ENCODE measurements around the gene AIG1. TPM values are rescaled to one million over a fixed set of nuclear protein-coding genes. Genes with fewer than 3 reads are reported as not detected.
A peak's percentile ranks its signal among the peaks of the same experiment; 100 is the strongest.

AIG1 gene
- total RNA-seq, 1 donor from 2014 or later, result 15.7 TPM

DNA sequence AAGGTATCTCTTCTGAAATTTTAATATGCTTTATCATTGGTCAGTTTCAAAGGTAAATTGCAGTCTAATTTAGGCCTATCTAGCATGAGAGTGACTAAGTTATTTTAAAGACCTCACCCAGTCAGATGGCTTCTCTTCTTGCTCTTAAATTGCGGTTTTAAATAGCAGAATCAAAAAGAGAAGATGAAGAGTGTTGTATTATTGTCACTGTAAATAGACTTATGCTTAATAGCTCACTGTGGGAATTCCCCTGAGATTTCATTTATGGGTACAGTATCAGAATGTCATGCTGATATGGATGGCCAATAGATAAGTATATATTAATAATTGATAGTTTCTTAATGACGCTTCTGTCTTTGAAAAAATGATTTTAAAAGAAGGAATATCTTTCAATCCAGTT lies 35.7 kb downstream of the AIG1 start:
- no peak for DNase-seq (ENCODE audit: low read depth in 2 of 2)

DNA sequence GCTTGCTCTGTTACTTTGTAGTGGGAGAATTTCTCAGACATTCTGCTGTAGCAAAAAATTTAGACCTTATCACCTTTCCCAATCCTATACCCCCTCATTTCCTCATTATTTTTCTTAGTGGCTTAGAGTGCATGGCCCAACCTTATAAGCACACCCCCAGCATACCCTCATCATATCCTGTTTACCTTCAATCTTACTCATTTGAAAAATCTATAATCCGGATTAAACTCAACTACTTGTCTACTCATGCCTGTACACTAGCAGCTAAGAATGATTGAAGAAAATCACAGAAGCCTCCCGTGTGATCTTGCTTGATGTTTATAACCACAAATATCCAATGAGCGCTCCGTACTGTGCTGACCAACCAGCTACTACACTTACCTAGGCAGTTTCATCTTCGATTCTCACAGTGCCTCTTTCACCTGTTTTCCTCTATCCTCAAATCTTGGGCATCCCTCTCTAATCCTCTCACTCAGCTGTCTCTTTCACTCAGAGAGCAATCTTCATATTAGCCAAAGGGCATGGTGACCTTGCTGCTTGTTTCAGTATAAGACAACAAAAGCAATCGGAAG lies 36.6 kb downstream of the AIG1 start:
- peak in 1 of 2 donors; percentile 3 for DNase-seq (ENCODE audit: low read depth in 2 of 2)

DNA sequence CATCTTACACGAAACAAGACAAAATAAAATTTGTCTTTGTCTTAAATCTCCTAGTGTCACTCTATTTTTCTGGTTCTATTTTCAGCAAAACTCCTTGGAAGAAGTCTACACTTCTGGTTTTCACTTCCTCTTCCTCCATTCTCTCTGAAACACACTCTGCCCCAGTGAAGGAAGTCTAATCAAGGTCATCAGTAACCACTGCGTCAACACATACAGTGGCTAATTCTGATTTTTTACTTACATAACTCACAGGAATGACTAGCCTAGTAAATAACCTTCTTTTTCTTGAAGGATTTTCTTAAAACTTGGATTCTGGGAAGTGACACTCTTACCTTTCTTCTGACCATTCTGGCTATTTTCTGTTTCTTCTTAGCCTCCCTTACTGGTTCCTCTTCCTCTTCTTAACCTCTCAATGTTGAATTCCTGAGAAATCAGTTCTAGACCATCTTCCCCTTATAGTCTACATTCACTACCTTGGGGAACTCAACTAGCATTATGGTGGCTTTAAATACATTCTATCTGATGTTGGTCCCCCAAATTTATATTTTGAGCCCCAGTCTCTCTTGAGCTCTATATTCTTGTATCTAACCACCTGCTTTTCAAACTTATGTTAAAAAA lies 37.5 kb downstream of the AIG1 start:
- peak in 1 of 2 donors; percentile 38 for DNase-seq (ENCODE audit: low read depth in 2 of 2)

DNA sequence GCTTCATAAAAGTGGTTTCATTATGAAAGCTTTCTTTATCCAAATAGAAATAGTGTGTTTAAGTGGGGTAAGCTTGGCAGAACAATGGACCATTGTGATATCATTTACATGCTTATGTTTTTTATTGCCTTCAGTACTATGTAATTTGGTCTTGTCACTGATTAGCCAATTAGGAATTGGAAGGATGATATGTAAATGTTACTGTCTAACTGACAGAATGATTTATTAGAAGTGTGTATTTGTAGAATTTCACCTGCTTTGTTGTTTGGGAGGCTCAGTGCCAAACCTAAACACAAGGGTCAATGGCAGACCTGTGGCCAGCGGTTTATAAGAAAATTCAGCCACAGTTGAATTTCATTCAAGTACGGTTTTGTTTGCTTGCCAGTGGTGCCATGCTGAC lies 39.0 kb downstream of the AIG1 start:
- DNase-seq (ENCODE audit: low read depth in 2 of 2), result no peak

DNA sequence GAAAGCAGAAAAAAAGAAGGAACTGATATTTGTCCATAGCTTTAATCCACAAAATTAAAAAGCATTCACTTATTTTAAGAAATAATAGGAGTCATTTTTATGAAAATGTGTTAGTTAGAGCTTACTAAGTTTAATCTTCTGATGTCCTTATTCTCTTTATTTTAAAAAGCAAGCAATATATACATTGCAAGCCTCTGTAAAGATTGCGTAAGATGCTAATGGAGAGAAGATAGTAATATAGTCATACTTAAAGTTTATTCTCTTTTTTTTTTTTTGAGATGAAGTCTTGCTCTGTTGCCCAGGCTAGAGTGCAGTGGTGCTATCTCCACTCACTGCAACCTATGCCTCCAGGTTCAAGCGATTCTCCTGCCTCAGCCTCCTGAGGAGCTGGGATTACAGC lies 39.7 kb downstream of the AIG1 start:
- DNase-seq (ENCODE audit: low read depth in 2 of 2), result no peak

DNA sequence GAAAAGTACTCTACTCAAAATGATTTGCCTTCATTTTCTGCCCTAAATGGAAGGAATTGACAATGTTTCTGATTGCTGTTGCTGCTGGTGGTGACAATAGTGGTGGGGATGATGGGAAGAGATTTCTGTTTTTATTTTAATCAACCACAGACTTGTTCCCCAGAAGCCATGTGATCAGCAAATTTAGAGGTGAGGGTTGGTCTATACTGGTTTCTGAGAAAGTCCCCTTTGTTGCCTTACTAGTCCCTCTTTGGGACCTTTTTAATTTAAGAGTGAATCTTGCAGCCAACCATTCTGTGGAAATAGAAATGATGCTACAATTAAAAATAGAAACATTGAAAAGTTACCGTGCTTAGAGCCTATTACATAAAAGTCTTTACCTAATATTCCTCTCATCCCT lies 43.2 kb downstream of the AIG1 start:
- no peak for DNase-seq (ENCODE audit: low read depth in 2 of 2)

DNA sequence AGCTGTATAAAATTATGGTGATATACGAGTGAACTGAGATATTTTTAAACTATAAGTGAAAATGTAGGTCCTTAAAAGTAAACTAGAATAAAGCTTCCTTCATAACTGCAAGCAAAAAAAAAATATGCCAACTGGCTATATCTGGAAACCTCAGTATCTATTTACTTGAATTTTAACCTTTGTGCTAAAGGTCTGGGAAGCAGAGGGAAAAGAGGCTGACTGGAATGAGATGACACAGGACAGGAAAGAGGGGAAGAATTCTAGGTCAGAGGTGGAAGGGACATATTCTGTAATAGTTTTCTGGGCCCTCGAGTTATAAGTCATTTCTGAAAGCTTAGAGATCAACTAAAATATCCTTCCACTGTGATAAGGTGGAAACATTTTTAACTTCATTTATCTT lies 46.8 kb downstream of the AIG1 start:
- DNase-seq (ENCODE audit: low read depth in 2 of 2), result no peak

DNA sequence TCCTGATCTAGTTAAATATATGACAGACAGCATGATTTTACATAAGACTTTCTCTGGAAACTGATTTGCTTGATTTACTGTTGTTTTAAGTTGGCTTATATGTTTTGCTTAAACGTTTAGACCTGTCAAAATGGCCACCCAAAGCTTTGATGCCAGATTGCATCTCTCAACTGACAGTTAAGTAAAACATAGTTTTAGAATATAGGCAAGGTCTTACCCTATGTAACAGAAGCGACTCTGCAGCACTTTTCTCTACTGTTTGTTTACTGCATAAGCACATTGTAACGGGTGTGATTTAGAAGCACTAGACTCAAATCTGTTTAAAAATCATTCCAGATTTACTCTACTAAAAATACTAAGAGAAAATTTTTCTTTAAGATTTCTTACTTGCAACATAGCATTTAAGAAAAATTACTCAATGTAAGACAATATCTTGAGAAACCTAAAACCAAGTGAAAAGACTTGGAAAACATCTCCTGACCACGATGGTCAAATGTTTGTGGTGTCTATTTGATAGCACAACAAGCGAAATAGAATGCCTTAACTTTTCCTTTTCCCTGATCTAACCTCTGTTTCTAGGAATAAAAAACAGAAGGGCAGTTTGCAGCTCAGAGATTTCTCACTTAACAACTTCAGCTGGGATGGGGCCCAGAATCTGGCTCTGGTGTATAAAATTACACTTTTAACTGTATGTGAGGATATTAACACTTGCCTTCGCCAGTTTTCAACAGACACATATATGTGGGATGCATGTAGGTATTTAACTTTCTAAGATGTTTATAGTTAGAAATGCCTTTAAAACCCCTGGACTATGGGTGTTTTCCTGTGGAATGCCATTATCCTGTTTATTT lies 47.4 kb downstream of the AIG1 start:
- no peak for DNase-seq (ENCODE audit: low read depth in 2 of 2)

DNA sequence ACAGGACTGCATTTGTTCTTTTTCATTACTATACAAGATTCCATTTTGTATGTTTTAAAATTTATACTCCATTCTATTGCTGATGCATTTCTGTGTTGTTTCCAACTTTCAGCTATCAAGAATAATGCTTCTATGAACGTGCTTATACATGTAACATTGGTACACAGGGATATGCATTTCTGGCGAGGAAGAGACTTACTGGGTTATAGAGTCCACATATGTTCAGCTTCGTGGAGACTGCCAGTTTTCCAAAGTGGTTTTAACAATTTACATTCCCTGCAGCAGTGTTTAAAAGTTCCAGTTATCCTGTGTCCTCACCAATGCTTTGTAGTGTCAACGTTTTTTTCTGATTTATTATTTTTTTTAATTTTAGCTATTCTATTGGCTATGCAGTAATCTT lies 48.5 kb downstream of the AIG1 start:
- DNase-seq (ENCODE audit: low read depth in 2 of 2), result no peak

DNA sequence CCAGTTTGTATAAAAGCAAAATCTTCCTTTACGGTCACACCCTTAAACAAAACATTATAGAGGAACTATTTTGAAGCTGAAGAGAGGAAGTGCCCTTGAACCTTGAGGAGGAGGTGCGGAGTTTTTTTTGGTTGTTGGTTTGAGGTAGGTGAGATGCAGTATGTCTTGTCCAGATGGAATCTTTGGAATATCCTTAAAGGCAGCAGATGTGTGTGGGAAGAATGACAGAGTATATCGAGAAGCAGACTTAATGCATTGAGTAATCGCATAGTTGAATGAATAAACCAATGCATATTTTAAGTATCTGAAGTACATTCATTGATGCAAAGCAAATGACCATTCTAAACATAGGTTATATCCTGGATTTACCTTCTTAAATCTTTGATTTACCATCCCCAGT lies 49.9 kb downstream of the AIG1 start:
- DNase-seq (ENCODE audit: low read depth in 2 of 2), result no peak

DNA sequence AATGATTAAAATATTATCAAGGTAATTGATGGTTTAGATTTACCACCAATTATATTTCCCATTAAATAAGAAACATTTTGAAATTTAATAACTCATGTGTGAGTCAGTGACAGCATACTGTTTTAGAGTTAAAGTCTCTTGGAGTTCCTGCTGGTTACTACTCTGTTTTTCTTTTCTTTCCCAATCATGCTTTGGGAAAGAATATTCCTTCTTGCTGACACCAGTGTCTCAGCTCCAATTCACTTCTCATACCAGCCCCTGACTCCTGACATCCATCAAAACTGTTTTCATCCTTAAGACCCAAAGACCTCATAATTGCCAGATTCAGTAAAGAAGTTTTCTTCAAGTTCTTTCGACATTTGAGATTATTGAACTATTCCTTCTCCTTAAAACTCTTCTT lies 50.3 kb downstream of the AIG1 start:
- no peak for DNase-seq (ENCODE audit: low read depth in 2 of 2)

DNA sequence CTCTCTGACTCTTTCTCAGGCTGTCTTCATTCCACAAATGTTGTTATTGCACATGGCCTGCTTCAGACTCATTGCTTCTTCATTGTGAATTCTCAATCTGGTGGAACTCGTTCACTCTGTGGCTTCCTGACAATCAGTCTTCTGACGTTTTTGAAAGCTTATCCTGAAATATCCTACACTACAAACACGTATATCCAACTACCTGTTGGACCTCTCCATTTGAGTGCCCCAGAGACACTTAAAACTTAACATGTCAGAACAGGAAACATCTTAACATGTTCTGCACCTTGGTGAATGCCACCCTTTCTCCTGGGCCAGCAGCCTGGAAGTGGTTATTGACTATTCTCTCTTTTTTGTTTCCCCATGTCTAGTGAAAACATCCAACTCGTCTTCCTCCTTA lies 50.8 kb downstream of the AIG1 start:
- DNase-seq (ENCODE audit: low read depth in 2 of 2), result no peak

DNA sequence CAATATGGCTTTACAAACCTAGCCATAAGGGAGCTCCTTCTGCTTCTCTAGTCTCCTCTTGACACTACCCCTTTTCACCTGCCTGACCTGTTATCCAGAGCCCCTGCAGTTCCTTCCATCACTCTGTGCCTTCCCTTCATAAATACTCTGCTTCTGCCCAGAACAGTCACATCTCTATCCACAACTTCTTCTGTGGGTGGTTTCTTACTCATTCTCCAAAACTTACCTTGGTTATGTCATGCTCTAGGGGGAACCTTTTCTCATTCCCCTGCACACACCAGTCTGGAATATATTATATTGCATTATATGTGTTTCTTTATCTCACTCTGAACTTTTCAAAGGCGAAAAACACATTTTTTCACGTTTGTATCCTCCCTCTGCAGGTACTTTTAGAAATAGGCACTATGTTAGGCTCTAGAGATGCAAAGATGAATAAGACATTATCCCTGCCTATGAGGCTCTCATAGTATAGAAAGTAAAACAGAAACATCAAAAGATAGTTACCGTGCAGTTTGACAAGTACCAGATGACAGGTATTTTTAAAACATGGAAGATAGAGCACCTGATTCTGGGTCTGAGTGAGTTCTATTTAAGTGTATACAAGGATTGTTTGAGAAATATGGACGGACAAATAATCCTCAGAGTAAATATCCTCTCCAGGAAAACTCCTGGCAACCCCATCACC lies 51.5 kb downstream of the AIG1 start:
- DNase-seq (ENCODE audit: low read depth in 2 of 2), result no peak

DNA sequence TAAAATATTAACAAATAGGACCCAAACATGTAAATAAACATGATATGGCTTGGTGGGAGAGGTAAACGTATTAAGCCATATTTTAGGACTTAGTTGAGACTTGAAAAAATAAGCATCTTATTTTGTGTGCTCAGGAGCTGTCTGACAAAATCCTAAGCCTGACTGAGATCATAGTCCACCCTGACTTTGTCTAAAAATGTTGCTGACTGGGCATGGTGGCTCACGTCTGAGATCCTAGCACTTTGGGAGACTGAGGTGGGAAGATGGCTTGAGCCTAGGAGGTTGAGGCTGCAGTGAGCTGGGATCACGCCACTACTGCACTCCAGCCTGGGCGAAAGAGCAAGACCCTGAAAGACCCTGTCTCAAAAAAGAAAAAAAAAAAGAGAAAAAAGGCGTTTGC lies 52.1 kb downstream of the AIG1 start:
- DNase-seq (ENCODE audit: low read depth in 2 of 2), result no peak

DNA sequence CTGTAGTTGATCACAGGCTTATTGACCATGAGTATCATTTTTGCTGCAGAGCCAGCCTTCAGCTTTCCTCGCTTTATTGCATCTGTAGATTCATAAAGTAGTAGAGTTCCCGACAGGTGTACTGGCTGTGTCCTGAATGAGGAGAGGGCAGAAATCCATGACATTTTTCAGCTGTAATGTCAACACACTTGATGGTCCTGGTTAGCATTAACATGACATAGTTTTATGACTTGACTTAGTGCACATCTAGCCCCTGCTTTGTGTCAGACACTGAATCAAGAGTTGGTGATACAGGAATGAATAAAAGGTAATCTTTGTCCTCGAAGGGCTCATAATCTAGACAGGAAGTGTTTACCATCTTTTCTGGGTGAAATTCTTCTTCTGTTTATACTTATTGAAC lies 55.0 kb downstream of the AIG1 start:
- no peak for DNase-seq (ENCODE audit: low read depth in 2 of 2)

DNA sequence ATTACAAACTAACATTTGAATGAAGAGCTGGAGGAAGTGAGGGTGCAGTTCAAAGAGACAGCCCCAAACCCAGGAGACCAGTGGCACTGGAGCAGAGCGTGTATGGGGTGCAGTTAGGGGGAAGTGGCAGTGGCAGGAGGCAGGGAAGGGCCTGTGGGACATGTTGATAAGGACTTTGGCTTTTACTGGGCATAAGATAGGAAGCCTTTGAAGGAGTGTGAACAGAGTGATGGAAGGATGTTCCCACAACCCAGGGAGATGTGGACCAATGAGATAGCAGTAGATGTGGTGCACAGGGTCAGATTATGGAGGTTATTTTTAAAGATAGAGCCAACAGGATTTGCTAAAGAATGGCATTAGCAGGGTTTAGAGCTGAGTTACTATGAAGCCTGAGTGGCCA lies 56.4 kb downstream of the AIG1 start:
- DNase-seq (ENCODE audit: low read depth in 2 of 2), result no peak

DNA sequence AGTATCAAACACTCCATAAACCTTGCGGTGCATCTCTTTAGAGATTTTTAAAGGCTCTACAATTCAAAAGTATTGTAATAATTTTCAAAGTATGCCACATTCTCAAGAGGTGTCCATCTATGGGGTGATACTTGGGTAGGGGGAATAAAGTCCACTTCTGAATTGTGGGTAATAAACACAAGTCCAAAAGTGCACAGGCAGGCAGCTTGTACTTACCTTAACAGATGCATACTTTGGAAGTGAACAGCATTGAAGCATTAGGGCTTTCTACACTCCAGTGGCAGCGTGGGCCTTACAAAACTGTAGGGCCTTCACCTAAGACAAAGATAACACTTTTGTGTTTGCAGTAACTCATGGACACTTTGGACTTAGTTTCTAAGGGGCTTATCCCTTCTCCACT lies 58.6 kb downstream of the AIG1 start:
- DNase-seq (ENCODE audit: low read depth in 2 of 2), result no peak

DNA sequence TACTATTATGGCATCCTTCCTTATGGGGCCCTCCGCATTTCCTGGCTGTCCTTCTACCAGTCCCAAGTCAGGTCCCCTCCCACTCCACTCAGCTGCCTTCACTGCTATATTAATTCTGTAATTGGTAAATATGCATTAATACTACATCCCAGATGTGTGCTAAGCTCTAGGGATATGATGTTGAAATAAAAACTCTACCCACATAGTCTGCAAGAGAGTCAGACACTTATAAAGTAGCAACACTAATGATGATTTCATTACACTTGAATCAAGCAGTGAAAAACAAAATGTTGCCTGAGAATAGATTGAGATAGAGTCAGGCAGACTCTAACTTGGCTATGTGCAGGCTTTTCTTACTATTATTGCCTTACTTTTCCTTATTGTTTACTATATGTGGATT lies 62.4 kb downstream of the AIG1 start:
- DNase-seq (ENCODE audit: low read depth in 2 of 2), result no peak

DNA sequence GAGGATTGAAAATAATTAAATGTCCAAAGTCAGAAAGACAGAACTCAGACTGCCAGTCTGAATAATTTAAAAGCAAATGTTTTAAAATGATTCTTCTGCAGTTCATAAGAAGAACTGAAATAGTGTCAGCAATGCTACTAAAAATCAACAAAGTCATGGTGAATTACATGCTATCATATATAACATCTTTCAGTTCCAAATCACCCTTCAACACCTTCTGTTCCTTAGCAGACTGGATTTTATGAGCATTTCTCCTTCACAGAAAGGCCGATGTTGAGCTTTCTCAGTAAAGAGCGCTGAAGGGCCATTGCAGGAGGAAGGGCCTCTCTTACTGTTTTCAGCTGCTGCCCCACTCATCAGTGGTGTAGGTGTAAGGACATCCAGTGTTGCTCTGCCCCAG lies 63.3 kb downstream of the AIG1 start:
- no peak for DNase-seq (ENCODE audit: low read depth in 2 of 2)

DNA sequence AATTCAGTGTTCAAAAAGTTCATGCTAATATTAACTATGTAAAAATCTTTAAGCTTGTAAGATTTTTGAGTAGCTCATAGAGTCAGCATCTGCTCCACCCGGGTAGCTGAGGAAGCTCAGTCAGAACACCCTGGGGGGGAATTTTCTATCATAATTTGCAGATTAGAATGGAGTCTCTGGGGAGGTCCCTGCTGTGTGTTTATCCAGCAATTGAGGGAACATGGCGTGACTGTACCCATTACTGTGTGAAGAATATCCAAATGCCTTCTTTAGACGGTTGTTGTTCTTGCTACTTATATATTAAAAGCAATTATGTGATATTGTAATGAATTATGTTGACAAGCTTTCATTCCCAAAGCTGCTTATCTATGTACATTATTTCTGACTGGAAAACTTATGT lies 64.8 kb downstream of the AIG1 start:
- DNase-seq (ENCODE audit: low read depth in 2 of 2), result no peak

DNA sequence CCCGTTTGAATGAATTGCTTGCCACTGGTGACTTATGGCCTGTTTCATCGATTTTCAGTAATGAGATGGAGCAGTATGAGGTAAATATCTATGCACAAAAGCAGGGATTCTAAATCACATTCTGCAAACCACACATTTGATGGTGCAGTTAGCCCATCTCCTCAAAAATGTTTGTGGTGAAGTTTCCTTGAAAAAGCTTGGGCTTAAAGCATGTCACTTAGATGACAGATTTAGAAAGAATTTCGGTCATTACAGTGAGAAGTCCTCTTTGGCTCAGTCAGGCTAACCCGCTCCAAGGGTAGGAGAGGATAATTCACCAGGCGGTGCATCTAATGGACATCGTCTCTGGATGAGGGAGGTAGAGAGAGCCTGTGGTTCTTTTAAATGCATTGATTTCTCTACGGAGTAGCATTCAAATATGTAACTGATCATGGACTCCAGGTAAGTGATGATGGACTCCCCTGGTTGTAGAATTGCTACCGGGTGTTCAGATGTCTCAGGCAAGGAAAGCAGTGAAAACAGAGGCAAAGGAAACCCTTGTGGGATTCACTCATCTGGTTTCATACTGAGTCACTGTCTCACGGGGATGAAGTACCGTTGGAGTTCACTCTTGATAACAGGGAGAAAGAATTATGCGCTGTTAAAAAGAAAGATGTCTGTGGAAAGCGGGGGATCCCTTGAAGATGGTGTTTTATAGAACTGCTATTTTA lies 65.3 kb downstream of the AIG1 start:
- no peak for DNase-seq (ENCODE audit: low read depth in 2 of 2)

DNA sequence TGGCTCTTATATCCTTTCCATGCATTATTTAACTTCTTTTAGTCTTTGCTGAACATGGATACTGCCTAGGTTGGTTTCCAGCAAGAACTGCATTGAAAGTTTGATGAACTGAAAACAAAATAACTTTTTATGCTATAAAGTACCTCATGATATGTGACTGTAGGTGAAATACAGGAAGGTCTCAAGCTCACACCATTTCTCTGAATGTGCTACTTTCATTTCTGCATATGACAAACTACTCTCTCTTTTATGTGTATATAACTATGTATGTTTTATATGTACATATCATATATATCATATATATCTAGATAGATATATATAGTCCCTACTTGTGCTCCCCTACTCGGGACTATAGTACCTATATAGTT lies 65.9 kb downstream of the AIG1 start:
- no peak for DNase-seq (ENCODE audit: low read depth in 2 of 2)
